Measurements from ENCODE around the gene SYNDIG1. TPM values are rescaled to one million over a fixed set of nuclear protein-coding genes. Genes with fewer than 3 reads are reported as not detected.

Gene SYNDIG1
- total RNA-seq, 2 donors from 2014 or later = 0.73 to 4.5 TPM

DNA sequence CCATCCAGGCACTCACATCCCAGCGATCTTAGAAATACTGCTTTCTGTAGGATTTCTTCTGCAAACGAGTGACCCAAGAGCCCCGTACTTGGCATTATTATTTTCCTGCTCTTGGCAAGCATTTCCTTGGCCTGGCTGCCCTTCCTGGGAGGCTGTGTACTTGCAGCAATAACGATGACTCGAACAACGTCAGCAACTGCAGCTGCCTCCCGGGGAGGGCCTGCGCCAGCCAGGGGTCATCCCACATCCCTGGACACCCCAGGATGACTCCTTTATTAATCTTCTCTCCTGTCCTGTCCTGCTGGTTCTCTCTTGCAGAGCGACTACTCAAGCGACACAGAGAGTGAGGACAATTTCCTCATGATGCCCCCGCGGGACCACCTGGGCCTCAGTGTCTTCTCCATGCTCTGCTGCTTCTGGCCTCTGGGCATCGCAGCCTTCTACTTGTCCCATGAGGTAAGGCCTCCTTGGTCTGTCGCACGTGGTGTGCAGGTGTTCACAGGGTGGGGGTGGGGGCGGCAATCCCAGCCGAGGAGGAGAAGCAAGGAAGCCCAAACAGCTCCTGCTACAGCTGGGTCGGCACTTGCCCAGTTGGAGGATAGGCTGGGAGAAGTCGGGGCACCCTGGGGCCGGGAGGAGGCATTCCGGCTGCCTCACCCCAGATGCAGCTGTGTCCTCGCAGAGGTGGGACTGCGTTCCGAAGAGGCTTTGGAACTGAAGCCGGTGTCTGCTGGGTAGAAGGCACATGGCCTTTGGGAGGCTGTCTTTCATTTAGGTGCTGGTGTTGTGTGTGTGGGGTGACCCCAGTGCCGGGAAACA, 115.3 kb downstream of the SYNDIG1 start:
- Histone ChIP-seq H3K9me3 (no peaks in the 10 kb centered on the region), H3K36me3 (no peaks in the 10 kb centered on the region), H3K27me3 (replicated peaks; ENCODE audit: insufficient read depth) (no peaks in the 10 kb centered on the region), H3K4me1 (replicated peaks) (no peaks in the 10 kb centered on the region), H3K4me3 (no peak overlapping the region), H3K27ac (no peak overlapping the region)
- intact Hi-C loops (cut with DNase I) = no loop called here
- no peak for DNase-seq (ENCODE audit: low spot score)
- TF ChIP-seq POLR2AphosphoS5 (IDR thresholded peaks at IDR 0.05) (no peak), POLR2A (IDR thresholded peaks at IDR 0.05) (no peak)
- TF ChIP-seq, protein P1, sequence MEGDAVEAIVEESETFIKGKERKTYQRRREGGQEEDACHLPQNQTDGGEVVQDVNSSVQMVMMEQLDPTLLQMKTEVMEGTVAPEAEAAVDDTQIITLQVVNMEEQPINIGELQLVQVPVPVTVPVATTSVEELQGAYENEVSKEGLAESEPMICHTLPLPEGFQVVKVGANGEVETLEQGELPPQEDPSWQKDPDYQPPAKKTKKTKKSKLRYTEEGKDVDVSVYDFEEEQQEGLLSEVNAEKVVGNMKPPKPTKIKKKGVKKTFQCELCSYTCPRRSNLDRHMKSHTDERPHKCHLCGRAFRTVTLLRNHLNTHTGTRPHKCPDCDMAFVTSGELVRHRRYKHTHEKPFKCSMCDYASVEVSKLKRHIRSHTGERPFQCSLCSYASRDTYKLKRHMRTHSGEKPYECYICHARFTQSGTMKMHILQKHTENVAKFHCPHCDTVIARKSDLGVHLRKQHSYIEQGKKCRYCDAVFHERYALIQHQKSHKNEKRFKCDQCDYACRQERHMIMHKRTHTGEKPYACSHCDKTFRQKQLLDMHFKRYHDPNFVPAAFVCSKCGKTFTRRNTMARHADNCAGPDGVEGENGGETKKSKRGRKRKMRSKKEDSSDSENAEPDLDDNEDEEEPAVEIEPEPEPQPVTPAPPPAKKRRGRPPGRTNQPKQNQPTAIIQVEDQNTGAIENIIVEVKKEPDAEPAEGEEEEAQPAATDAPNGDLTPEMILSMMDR (IDR thresholded peaks at IDR 0.05) = no peak
- 78% methylated on average over 26 of the region's 26 CpGs for WGBS

DNA sequence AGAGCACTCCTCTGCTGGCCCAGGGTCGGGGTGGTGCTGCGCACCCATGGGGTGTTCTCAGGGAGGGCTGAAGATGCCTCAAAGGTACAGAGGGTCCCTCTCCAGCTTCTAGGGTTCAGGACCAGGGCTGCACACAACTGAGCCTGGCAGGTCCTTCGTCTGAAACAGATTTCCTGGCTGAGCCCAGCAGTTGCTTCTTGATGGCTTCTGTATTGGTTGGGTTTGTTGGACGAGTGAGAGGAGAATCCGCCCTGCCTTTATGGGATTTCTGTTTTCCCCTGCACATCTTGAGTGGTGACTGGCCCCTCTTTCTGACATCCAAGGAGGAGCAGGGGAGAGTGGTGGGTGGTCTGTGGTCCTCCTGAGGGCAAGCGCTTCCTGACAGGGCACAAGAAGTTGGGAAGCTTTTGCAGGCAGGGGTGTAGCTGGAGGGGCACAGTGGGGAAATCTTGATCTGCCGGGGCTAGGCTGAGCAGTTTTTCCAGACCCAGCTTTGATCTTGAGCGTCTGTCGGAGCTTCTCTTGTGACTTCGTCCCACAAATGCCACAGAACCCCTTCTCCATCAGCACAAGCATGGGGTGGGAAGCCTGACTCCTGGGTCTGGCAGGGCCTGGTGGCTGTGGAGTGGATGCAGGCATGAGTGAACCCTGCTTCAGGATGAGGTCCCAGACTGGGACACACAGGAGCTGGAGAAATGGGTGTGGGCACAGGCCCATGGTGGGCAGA, 116.5 kb downstream of the SYNDIG1 start:
- WGBS = 89% methylated on average over 10 of the region's 10 CpGs
- Histone ChIP-seq H3K27ac (no peak overlapping the region), H3K9me3 (no peaks in the 10 kb centered on the region), H3K36me3 (no peaks in the 10 kb centered on the region), H3K27me3 (replicated peaks; ENCODE audit: insufficient read depth) (no peaks in the 10 kb centered on the region), H3K4me3 (no peak overlapping the region), H3K4me1 (replicated peaks) (no peaks in the 10 kb centered on the region)
- intact Hi-C loops (cut with DNase I) = no loop called here
- TF ChIP-seq, protein P1 (IDR thresholded peaks at IDR 0.05) = no peak
- TF ChIP-seq POLR2AphosphoS5 (IDR thresholded peaks at IDR 0.05) = no peak
- no peak for TF ChIP-seq POLR2A (IDR thresholded peaks at IDR 0.05)
- no peak for DNase-seq (ENCODE audit: low spot score)

DNA sequence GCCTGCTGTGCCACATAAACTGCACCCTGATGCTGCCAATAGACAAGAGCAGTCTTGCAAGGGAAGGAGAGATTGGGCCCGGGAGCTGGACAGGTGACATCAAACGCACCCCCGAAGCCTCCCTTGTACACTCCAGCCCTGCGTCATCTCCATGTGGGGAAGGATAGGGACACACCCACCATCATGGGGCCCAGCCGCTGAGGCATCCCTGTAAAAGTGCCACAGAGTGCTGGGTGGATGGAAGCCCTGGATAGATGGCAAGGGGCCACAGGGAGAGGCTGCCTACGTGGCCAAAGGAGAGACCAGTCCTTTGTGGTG, 117.1 kb downstream of the SYNDIG1 start:
- no peaks in the 10 kb centered on the region for H3K36me3 ChIP-seq
- H3K4me1 ChIP-seq (replicated peaks) = no peaks in the 10 kb centered on the region
- intact Hi-C loops (cut with DNase I) = no loop called here
- no peak overlapping the region for H3K4me3 ChIP-seq
- H3K27ac ChIP-seq = no peak overlapping the region
- 61% methylated on average over 5 of the region's 6 CpGs for WGBS
- H3K27me3 ChIP-seq (replicated peaks; ENCODE audit: insufficient read depth) = no peaks in the 10 kb centered on the region
- TF ChIP-seq POLR2AphosphoS5 (IDR thresholded peaks at IDR 0.05) = no peak
- TF ChIP-seq, protein P1 (IDR thresholded peaks at IDR 0.05) = no peak
- no peak for TF ChIP-seq POLR2A (IDR thresholded peaks at IDR 0.05)
- DNase-seq (ENCODE audit: low spot score) = no peak
- H3K9me3 ChIP-seq = no peaks in the 10 kb centered on the region

DNA sequence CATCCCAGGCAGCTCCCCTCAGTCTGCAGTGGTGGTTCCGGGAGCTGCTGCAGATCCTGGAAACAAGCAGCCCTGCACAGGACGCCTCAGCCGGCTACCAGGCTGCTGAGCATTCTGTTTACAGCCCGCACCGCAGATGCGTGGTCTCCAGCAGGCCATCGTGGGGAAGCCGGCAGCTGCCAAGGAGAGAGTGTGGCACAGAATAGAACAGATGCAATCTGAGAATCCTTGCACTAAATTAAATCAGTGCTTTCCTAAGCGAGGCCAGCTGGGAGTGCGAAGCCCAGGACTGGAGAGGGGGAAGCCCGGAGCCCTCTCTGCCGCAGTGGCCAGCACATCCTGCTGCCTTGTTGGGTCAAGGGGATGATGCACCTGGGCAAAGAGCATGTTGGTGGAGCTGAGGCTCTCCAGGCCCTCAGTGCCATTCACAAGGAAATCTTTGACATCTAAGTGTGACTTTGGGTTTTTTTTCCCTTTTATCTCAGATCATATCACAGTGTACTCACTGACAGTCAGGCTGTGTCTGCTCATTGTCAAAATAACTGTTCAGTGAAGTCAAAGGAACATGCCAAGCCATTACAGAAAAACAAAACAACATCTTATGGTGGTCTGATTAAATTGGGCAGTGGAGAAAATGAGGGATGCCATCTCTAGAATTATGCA, 118.1 kb downstream of the SYNDIG1 start:
- Histone ChIP-seq H3K4me3 (no peak overlapping the region), H3K27ac (no peak overlapping the region), H3K9me3 (no peaks in the 10 kb centered on the region), H3K4me1 (replicated peaks) (no peaks in the 10 kb centered on the region), H3K36me3 (no peaks in the 10 kb centered on the region), H3K27me3 (replicated peaks; ENCODE audit: insufficient read depth) (no peaks in the 10 kb centered on the region)
- DNase-seq (ENCODE audit: low spot score) = no peak
- WGBS = 40% methylated on average over 12 of the region's 12 CpGs
- intact Hi-C loops (cut with DNase I) = no loop called here
- TF ChIP-seq, protein P1 (IDR thresholded peaks at IDR 0.05) = no peak
- TF ChIP-seq POLR2AphosphoS5 (IDR thresholded peaks at IDR 0.05) = no peak
- TF ChIP-seq POLR2A (IDR thresholded peaks at IDR 0.05) = no peak

All from prostate gland (tissue), 2 donors.